RPMI7951 (cell line): Measurements from ENCODE around the gene CUTA. TPM values are rescaled to one million over a fixed set of nuclear protein-coding genes. Genes with fewer than 3 reads are reported as not detected.

Source experiments
- DNase-seq: peaks from one replicate; pipeline ENCODE4 v3.0.0-alpha.2; 2012; ENCODE audit warnings: low read depth
- total RNA-seq: library from RNA; depleted of rRNA; stranded (reverse); fragments of >200 nt; shearing (Covaris generic); gene quantifications from 2 replicates; pipeline ENCODE4 v1.2.3, GENCODE V29; 2014

CUTA gene
- total RNA-seq, 1 experiment from 2014 or later = 250 TPM

DNA sequence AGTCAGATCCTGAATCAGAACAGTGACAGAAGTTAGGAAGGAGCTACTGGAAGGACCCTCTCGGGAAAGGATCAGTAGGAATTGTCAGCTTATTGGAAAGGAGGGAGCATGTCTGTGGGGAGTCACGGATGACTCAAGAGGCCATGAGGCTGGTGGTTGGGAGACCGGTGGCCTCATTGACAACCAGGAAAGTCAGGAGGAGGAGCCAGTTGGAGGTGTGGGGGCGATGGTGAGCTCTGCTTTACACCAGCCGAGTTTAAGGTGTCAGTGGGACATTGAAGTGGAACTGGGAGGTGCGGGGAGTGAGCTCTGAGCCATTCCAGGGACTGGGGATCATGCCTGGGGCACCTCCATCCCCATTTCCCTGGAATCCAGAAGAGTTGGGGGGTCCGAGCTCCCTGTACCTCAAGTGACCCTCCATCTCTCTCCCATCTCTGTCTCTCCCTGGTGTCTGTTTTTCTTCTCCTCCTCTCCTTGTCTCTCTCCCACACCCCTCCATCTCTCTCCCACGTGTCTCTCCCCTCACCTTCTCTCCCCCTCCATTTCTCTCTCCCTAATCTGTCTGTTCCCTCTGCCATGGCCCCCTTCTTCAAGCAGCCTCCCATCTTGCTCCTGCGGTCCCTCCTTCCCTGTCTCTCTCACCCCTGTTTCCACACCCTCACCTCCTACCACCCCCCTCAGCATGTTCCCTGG is 22.2 kb upstream of the CUTA start:
- no peak for DNase-seq

DNA sequence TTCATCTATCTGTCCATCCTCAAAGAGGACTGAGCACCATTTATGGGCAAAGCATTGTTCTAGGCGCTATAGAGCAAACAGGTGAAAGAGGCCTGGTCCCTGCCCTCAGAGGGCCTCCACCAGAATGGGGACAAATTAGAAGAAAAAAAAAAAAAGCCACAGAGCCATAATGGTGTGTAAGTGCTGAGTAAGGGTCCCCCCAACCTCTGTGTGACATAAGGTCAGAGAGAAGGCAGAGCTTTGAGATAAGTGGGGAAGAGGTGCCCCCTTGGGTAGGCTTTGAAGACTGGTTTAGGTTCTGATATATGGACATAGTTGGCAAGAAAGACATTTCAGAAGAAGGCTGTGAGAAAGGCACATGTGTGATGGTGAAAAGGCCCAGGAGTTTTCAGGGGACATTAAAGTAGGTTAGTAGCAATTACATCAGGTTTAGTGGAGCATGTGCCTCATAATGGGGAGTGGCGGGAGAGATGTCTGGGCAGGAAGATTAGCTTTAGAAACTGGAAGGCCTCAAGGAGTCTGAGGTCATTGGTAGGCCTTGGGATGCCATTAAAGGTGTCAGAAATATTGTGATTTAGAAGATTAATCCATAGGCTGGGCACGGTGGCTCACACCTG is 21.2 kb upstream of the CUTA start:
- DNase-seq = no peak

DNA sequence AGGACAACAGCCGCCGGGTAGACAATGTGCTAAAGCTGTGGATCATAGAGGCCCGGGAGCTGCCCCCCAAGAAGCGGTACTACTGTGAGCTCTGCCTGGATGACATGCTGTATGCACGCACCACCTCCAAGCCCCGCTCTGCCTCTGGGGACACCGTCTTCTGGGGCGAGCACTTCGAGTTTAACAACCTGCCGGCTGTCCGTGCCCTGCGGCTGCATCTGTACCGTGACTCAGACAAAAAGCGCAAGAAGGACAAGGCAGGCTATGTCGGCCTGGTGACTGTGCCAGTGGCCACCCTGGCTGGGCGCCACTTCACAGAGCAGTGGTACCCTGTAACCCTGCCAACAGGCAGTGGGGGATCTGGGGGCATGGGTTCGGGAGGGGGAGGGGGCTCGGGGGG is 19.8 kb upstream of the CUTA start:
- no peak for DNase-seq

DNA sequence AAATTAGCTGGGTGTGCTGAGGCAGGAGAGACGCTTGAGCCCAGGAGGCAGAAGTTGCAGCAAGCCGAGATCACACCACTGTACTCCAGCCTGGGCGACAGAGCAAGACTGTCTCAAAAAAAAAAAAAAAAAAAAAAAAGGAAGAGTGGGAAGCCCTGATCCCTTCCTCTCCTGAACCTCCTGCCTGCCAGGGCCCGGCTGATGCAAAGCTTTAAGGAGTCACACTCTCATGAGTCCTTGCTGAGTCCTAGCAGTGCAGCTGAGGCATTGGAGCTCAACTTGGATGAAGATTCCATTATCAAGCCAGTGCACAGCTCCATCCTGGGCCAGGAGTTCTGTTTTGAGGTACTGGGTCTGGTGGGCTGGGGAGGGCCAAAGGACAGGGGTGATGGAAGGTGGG is 17.1 kb upstream of the CUTA start:
- no peak for DNase-seq

DNA sequence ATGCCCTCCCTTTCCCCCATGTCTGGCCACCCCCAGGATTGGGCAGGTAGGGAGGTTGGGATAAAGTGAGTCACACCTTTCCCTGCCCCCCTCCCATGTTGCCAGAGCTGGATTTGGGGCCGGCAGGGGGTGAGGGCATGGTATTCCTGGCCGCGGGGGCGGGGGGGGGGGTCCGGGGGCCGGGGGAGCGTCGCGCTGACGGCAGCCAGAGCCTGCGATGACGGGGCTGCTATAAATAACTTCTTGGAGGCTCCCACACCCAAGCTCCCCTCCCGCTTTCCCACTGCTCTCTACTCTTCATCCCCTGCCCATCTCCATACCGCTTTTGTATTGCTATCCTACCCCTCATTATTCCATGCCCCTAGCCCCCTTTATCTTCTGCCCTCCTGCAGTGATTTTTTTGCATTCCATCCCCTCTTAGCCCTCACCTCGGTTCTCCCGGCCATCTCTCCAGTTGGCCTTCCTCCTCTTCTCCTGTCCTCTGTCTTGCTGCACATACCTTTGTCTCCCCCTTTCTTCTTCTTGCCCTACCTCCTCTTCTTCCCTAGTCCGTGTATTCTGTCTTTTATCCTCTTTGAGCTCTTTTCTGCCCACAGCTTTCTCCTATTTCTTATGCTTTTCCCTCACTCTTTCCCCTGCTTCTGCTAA is 15.8 kb upstream of the CUTA start:
- no peak for DNase-seq

DNA sequence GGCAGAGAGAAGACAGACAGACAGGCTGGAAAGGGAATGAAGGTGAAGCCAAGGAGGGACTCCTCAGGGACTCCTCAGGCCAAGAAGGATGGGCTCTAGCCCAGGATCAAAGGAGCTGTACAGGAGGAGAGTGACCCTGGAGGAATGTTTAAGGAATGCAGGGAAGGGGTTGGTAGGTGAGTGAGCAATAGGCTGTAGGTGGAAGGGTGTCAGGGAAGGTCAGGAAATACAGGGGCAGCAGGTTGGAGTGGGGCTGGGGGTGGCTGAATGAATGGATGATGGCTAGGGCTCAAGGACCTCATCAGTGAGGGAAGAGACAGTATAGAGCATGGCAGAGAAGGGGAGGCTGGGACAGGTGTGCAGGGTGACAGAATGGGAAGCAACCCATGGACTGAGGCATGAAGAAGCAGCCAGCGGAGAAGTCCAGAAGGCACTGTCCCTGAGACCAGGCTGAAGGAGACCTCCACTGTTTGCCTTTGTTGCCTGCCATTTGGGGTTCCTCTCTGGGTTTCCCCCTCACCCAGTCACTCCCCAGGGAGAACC is 15.2 kb upstream of the CUTA start:
- no peak for DNase-seq

DNA sequence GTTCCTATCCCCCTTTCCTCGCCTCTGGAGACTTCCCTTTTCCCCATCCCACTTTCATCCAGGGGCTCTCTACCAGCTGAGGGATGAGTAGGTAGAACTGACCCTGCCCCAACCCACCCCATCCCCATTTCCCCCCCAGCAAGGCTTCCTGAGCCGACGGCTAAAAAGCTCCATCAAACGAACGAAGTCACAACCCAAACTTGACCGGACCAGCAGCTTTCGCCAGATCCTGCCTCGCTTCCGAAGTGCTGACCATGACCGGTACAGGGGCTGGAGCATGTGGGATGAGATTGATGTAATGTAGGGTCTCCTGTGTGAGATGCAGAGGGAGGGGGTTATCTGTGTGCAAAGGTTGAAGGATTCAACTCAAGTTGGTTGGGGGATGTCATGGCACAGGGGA is 14.6 kb upstream of the CUTA start:
- no peak for DNase-seq

DNA sequence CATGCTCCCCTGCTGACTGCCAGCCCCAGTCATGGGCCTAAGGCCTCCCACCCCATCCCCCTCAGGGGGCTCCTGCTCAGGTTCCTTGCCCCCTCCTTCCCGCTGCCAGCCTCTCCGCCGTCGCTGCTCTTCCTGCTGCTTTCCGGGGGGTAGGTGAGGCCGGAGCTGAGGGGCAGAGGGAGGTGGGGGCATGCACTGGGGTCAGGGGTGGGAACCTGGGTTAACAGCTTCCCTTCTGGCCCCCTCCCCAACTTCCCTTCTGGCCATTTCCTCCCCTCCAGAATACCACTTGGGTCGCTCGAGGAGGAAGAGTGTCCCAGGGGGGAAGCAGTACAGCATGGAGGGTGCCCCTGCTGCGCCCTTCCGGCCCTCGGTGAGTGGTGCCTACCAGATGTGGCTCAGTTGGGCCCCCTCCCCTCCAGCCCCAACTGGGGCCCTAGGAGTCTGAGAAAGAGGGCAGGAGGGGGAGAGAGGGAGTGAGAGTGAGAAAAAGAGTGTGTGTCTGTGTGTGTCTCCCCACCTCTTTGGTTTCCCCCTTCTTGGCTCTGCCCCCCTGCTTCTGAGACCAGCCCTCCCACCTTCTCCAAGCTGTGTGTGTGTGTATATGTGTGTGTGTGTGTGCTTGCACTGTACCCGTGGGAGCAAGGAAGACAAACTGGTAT is 14.1 kb upstream of the CUTA start:
- no peak for DNase-seq

DNA sequence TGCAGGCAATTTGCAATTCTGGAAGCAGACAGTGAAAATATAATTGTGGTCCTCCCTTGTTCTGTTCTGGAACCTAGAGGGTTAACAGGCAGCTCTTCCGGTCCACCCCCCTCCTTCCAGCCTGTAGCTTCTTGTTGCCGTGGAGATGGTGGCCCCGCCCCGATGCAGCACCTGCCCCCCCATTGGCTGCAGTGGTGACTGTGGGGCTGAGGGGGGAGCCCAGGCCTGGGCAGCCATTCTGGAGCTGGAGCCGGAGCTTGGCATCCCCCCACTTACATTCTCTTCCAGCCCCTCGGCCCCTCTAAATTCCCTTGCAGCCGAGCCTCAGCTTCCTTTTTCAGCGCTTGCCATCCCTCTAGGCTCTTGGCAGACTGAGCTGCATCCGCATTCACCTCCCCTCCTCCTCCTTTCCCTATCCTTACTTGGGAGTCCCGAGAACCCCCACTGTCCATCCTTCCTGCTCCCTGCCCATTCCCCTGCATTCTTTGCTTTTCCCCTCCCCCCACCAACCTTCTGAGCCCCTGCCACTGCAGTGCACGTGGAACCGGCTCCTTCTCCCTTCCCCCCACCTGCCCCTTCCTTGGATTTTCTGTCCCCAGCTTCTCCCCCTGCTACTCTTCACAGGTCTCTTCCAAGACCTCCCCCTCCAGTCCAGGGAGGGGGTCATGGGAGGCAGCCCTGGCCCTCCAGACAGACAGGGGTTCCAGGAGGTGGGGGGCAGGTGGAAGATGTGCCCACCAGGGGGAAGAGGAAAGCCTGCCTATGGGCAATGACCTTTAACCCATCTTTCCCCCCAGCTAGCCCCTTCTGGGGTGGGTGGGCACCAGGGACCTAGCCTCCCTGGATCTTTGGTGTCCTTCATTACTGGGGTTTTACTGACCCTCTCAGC is 13.3 kb upstream of the CUTA start:
- DNase-seq = peak; percentile 34

DNA sequence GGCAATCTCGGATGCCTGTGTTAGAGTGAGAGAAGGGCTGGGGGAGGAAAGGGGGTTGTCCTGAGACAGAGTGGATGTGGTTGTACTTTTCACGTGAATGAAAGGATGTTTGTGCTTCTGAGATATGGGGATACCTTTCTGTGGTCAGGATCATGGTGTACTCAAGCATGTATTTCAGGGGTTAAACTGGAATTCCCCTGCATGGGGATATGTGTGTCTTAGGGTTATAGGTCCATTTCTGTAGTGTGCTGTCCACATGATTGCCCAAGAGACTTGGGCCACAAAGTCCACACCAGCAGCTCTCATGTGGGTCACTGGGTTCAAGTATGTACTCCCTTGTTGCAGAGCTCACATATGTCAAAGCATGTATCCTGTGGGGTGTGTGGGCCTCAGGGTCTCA is 12.4 kb upstream of the CUTA start:
- no peak for DNase-seq

DNA sequence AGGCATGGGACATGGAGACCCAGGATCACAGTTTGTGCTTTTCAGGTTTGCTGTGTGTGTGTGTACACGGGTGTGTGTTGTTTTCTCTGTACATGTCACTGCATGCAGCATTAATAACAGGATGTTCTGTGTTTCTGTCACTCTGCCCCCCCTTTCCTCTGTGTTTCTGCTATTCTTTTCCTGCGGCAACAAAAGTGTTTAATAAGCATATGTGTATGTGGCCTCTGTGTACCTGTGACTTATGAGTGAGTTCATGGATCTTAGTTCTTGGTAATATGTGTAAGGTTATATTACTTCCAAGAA is 11.8 kb upstream of the CUTA start:
- no peak for DNase-seq

DNA sequence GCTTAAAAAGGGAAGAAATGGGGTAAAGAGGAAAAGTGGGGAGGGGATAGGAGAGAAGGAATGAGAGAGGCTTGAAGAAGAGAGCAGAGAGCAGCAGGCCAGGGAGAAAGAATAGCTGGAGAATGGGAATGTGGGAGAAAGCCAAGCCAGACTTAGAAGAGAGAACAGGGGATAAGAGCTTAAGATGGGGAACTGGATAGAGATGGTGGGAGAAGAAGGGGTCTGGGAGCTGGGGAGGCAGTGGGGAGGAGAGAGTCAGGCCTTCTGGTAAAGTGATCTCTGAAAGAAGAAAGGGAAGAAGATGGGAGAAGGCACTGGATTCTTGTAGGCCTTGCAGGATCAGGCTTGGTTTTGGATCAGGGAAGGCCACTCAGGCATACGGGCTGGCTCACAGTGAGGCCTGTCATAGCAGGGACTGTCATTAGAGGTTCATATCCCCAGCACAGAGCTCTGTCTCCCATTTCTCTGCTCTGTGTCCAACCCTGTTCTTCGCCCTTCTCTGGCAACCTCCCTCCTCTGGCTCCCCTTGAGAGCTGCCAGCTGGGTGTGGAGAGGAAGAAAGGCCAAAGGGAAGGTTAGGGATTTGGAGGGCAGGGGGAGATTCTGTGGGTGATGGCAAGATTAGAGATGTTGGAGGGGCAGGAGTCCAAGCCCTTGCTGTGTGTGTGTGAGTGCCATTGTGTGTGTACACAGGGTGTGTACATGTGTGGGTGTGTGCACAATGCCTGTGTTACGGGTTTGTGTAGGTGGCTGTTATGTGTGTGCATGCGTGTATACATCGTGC is 11.3 kb upstream of the CUTA start:
- DNase-seq = no peak

DNA sequence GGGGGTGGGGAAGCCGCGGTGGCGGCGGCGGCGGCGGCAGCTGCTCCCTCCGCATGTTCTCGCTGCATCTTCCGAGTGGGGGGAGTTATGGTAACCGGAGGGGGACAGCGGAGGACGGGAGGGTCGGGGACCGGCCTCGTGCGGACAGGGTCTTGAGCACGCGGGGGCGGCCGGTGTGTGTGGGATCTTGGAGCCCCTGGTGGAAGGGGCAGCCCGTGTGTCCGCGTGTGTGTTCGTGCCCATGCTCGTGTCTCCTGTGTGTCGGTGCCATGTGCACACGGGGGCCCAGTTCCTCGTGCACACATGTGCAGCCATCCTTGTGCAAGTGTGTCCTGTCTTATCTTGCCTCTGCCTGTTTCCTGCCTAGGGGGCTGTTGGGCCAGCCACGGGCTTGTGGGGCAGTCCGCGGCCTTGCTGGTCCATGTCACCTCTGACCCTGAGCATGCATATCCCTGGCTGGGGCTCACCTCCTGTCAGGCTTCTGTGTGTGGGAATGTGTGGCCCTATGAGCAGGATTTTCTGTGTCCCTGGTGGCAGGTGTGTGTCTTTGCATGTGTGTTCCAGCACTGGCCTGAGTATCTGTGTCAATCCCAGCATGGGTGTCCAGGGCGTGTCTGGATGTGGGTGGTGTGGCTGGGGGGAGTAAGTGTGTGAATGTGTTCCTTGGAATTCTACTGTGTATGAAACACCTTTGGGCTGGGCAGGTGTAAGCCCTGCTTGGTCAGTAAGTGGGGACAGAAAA is 10.5 kb upstream of the CUTA start:
- DNase-seq = peak; percentile 35

DNA sequence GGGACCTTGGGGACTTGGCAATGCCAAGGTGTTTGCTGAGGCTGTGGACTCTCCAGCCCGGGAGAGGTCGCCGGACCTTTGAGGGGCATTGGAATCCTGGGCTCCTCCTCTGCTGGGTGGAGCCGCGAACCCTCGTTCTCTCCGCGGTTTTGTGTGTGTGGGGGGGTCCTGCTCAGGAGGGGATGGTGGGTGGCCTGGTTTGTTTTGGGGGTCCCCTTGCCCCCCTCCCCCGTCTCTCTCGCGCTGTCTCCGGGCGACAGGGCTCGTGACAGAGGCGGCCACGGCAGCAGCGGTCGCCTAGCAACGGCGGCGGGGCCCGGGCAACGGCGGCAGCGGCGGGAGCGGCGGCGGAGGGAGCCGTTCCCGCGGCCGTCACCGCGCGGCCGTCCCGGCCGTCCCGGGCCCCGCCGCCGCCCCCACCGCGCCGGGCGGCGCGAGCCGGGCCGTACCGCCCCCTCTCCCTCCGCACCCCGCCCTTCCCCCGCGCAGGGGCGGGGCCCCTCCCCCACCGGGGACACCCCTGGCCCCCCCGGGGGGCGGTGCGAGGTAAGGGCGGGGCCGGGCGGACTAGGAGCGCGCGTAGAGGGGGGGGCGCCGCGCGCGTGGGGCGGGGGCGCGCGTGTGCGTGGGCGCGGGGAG is 9.8 kb upstream of the CUTA start:
- DNase-seq = no peak

DNA sequence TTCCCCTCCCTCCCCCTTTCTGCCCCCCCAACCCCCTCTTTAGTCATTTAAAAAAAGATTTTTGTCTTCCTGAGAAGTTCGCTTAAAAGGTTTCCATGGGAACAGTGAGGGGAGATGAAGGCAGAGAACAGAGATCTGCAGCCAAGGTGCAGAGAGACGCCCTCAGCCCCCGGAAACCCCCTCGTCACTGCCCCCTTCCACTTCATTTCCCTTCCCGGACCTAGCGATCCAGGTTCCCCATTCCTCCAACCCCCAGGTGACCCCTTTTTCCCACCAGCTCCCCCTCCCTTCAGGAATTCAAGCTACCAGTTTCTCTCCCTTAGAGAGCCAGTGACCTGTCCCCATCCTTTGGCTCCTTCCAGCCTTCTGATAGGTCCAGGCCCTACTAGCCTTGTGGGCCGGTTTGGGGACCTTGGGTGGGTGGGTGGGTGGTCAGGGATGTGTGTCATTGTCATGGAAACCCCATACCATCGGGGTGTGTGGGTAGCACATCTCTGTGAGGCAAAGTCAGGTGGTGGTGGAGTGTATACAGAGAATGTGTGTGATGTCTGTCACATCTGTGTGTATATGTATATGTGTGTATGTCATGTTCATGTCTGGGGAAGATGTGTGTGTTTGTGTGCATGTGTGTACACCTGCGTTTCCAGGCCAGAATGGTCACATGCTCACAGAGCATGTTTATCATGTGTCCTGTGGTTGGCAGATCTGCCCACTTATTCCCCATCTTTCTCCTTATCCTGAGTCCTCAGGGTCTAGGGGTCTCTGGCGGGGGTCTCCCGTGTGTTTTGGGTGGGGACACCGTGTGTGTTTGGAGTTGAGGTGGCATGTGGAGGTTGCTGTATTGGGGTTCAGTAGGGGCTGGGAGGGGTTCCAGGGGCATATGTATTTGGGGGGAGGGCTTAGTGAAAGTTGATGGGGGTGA is 8.9 kb upstream of the CUTA start:
- no peak for DNase-seq

DNA sequence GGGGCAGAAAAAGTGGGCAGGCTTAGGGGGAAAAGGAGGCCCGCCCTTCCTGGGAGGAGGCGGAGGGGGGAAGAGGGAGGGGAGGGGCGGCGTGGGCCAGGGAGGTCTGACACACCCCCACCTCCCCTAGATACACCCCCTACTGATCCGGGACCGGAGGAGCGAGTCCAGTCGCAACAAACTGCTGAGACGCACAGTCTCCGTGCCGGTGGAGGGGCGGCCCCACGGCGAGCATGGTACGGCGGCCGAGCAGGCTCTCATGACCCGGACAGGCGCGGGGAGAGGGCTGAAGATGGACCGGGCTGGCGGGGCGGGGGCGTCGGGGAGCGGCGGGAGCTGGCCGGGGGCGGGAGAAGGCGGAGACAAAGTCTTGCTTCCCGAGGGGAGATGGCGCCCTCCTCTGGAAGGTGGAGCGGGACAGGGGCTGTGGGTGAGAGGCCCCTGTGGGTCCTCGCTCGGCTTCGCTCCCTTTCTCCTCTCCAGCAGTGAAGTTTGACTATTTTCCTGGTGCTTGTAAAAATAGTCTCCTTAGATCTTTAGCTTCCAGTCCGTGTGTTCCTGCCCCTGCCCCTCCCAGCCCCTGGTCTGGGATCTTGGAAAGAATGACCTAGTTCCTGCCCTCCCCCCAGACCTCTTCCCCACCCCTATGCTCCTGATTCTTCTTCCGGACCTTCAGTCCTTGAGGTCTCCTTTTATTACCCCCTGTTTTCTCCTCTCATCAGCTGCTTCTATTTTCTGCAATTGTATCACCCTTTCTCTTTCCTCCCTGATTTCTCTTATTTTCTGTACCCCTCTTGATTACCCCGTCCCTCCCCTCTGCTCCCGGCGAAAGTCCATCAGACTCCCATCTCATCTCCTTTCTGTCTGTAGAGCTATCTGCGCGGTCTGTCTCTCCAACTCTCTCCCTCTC is 8.0 kb upstream of the CUTA start:
- DNase-seq = peak; percentile 84

DNA sequence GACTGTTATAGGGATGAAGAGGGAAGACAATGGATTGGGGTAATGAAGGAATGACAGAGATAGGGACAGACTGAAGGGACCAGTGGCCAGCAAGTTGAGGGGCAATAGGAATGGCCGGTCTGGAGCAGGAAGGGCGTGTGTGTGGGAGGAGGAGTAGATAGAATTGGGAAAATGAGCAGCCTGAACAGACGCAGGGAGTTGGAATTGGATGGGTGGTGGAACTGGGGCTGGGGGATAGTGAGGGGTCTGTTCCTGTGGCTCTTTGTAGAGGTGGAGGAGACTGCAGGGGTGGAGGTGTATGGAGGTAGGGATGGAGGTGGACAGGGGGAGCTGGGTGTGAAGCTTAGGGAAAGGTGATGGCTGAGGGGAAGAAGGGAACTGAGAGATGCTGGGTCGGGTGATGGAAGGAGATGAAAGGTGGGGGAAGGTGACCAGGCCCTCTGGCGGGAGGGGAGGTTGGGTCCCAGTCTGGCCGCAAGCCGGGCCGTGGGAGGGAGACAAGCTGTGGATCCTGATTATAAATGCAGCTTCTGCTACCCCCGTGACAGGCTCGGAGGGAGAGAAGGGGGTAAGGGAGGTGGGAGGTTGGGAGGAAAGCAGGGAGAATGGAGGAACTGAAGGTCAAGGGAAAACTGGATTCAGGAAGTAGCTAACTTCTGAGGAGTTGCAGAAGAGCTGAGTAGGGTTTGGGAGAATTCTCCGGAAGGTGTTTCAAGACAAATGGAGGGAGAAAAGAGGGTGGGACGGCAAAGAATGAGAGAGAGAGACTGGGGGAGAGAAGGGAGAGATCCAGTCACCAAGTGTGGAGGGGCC is 7.2 kb upstream of the CUTA start:
- no peak for DNase-seq
